ENCODE measurements around the gene GTPBP3.

Gene GTPBP3

DNA sequence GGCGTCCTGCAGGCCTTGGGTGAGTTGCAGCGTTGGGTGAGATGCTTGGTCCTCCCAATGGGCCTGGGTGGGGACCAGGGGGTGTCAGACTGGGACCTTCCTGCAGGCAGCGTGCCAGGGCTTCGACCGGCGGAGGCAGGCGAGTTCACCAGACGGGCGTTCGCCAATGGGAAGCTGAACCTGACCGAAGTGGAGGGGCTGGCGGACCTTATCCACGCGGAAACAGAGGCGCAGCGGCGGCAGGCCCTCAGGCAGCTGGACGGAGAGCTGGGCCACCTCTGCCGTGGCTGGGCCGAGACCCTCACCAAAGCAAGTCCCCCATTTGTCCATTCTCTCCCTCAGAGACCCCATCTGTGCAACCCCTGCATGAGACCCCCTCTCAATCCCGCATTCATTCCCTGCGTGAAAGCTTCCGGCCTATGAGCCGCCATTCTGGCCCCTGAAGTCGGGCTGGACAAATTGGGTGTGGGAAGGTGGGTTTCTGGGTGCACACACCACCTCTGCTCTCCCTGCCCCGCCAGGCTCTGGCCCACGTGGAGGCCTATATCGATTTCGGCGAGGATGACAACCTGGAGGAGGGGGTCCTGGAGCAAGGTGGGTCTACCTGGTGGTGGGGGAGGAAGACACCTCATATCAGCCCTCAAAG is 1.2 kb downstream of the GTPBP3 start:
- peaks cover 0 to 8% of the 10 kb centered on the region in 2 donors for H3K36me3 ChIP-seq (ENCODE audit: control insufficient read depth in 1 of 2, insufficient read depth in 2 of 2, low read length in 2 of 2)
- peak overlapping the region; percentile 97 to 100 for H3K4me3 ChIP-seq (ENCODE audit: low read depth in 1 of 2, low read length in 2 of 2)

DNA sequence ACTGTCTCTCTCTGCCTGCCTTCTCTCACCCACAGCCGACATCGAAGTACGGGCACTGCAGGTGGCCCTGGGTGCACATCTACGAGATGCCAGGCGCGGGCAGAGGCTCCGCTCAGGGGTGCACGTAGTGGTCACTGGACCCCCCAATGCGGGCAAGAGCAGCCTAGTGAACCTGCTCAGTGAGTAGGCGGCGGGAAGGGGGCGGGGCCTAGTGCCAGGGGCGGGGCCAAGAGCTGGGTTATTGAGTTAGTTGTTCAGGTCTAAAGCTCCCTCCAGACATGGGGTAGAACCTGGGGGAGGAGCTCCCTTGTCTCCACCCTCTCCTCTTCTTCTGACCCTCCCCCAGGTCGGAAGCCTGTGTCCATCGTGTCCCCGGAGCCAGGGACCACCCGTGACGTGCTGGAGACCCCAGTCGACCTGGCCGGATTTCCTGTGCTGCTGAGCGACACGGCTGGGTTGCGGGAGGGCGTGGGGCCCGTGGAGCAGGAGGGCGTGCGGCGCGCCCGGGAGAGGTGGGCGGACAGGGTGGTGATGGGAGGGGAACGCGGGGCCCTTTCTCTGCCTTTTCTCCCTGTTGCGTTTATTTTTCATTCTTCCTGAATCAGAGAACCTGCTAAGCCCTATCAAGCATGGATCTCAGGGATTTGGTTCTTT is 1.9 kb downstream of the GTPBP3 start:
- Histone ChIP-seq H3K4me3 (ENCODE audit: low read depth in 1 of 2, low read length in 2 of 2) (no peak overlapping the region), H3K27me3 (ENCODE audit: low read depth, low read length) (no peaks in the 10 kb centered on the region), H3K27ac (ENCODE audit: low read length) (no peak overlapping the region), H3K36me3 (ENCODE audit: control insufficient read depth in 1 of 2, insufficient read depth in 2 of 2, low read length in 2 of 2) (peaks cover 0 to 8% of the 10 kb centered on the region in 2 donors), H3K4me1 (ENCODE audit: control insufficient read depth in 1 of 2, insufficient read depth in 2 of 2, low read length in 2 of 2) (peaks cover 4 to 21% of the 10 kb centered on the region in 2 donors), H3K9me3 (ENCODE audit: control insufficient read depth in 1 of 2, low read length in 2 of 2) (no peaks in the 10 kb centered on the region)

More for the DNA sequence above, 1.2 kb downstream of the GTPBP3 start:
- H3K9me3 ChIP-seq (ENCODE audit: control insufficient read depth in 1 of 2, low read length in 2 of 2) = no peaks in the 10 kb centered on the region
- peaks cover 4 to 27% of the 10 kb centered on the region in 2 donors for H3K4me1 ChIP-seq (ENCODE audit: control insufficient read depth in 1 of 2, insufficient read depth in 2 of 2, low read length in 2 of 2)
- no peak overlapping the region for H3K27ac ChIP-seq (ENCODE audit: low read length)
- no peaks in the 10 kb centered on the region for H3K27me3 ChIP-seq (ENCODE audit: low read depth, low read length)

- Histone ChIP-seq H3K36me3 (ENCODE audit: control insufficient read depth in 1 of 2, insufficient read depth in 2 of 2, low read length in 2 of 2) (peaks cover 0 to 8% of the 10 kb centered on the region in 2 donors), H3K27me3 (ENCODE audit: low read depth, low read length) (no peaks in the 10 kb centered on the region), H3K4me1 (ENCODE audit: control insufficient read depth in 1 of 2, insufficient read depth in 2 of 2, low read length in 2 of 2) (peaks cover 0 to 14% of the 10 kb centered on the region in 2 donors), H3K27ac (ENCODE audit: low read length) (no peak overlapping the region), H3K4me3 (ENCODE audit: low read depth in 1 of 2, low read length in 2 of 2) (no peak overlapping the region), H3K9me3 (ENCODE audit: control insufficient read depth in 1 of 2, low read length in 2 of 2) (no peaks in the 10 kb centered on the region)
These were observed 3.0 kb downstream of the GTPBP3 start for GRCh38 chr19:17340302-17340870.

DNA sequence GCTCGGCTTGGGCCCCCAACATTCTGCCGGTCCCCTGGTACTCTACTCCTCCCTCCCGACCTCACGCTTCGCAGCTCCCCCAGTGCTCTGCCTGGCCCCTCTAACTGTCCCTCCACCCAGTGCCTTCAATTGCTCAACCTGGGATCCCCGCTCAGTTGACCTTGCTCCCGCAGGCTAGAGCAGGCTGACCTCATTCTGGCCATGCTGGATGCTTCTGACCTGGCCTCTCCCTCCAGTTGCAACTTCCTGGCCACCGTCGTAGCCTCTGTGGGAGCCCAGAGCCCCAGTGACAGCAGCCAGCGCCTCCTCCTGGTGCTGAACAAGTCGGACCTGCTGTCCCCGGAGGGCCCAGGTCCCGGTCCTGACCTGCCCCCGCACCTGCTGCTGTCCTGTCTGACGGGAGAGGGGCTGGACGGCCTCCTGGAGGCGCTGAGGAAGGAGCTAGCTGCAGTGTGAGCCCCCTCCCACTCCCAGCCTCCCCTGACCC is 3.6 kb downstream of the GTPBP3 start:
- Histone ChIP-seq H3K27ac (ENCODE audit: low read length) (no peak overlapping the region), H3K36me3 (ENCODE audit: control insufficient read depth in 1 of 2, insufficient read depth in 2 of 2, low read length in 2 of 2) (peaks cover 0 to 8% of the 10 kb centered on the region in 2 donors), H3K4me3 (ENCODE audit: low read depth in 1 of 2, low read length in 2 of 2) (no peak overlapping the region), H3K4me1 (ENCODE audit: control insufficient read depth in 1 of 2, insufficient read depth in 2 of 2, low read length in 2 of 2) (peaks cover 0 to 12% of the 10 kb centered on the region in 2 donors), H3K27me3 (ENCODE audit: low read depth, low read length) (no peaks in the 10 kb centered on the region), H3K9me3 (ENCODE audit: control insufficient read depth in 1 of 2, low read length in 2 of 2) (no peaks in the 10 kb centered on the region)

DNA sequence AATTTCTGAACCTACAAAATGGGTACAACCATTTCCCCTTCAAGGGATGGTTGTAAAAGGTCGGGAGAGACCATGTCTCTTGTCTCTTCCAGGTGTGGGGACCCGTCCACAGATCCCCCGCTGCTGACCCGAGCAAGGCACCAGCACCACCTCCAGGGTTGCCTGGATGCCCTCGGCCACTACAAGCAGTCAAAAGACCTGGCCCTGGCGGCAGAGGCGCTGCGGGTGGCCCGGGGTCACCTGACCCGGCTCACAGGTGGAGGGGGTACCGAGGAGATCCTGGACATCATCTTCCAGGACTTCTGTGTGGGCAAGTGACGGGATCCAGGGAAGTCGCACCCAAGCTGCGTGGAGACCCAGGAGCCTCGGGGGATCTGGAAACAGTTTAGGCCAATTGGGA is 4.0 kb downstream of the GTPBP3 start:
- Histone ChIP-seq H3K4me1 (ENCODE audit: control insufficient read depth in 1 of 2, insufficient read depth in 2 of 2, low read length in 2 of 2) (peaks cover 0 to 12% of the 10 kb centered on the region in 2 donors), H3K9me3 (ENCODE audit: control insufficient read depth in 1 of 2, low read length in 2 of 2) (no peaks in the 10 kb centered on the region), H3K27me3 (ENCODE audit: low read depth, low read length) (no peaks in the 10 kb centered on the region), H3K36me3 (ENCODE audit: control insufficient read depth in 1 of 2, insufficient read depth in 2 of 2, low read length in 2 of 2) (peaks cover 0 to 8% of the 10 kb centered on the region in 2 donors), H3K4me3 (ENCODE audit: low read depth in 1 of 2, low read length in 2 of 2) (no peak overlapping the region), H3K27ac (ENCODE audit: low read length) (no peak overlapping the region)

DNA sequence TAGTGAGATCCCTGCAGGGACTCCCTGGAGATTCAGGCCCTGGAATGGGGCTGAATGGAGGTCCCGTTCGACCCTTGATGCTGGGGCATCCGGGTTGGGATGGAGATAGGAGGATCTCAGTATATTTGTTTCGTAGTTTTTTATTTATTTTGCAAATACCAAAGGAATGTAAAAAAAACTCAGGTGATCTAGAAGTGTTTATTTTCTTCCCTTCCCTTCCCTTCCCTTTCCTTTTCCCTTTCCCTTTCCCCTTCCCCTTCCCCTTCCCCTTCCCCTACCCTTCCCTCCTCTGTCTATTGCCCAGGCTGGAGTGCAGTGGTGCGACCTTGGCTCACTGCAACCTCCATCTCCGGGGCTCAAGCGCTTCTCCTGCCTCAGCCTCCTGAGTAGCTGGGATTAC is 4.5 kb downstream of the GTPBP3 start:
- H3K27me3 ChIP-seq (ENCODE audit: low read depth, low read length) = no peaks in the 10 kb centered on the region
- H3K9me3 ChIP-seq (ENCODE audit: control insufficient read depth in 1 of 2, low read length in 2 of 2) = no peaks in the 10 kb centered on the region
- H3K4me3 ChIP-seq (ENCODE audit: low read depth in 1 of 2, low read length in 2 of 2) = no peak overlapping the region
- peaks cover 0 to 8% of the 10 kb centered on the region in 2 donors for H3K36me3 ChIP-seq (ENCODE audit: control insufficient read depth in 1 of 2, insufficient read depth in 2 of 2, low read length in 2 of 2)
- H3K27ac ChIP-seq (ENCODE audit: low read length) = no peak overlapping the region
- peaks cover under 1 to 12% of the 10 kb centered on the region in 2 donors for H3K4me1 ChIP-seq (ENCODE audit: control insufficient read depth in 1 of 2, insufficient read depth in 2 of 2, low read length in 2 of 2)

DNA sequence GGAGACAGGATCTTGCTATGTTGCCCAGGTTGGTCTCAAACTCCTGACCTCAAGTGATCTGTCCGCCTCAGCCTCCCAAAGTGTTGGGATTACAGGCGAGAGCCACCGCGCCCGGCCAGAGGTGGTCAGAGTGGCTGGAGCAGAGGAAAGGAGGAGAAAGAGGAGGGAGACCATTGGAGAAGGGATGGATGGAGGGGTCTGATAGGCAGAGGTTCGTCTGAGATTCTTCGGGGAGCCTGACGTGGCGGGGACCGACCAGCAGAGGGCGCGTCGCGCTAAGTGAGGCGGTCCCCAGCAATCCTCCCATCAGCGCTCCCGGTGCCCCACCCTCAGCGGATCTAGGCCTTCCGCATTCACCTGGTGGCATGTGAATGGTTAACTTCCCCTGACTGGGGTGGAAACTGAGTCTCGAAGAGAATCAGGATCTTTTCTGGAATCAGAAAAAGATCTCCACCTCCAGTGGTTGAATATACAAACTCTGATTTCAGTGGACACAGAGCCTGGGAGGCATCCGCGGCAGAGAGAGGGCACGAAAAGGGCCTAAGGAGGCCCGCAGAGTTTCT is 8.8 kb downstream of the GTPBP3 start:
- no peaks in the 10 kb centered on the region for H3K9me3 ChIP-seq (ENCODE audit: control insufficient read depth in 1 of 2, low read length in 2 of 2)
- H3K36me3 ChIP-seq (ENCODE audit: control insufficient read depth in 1 of 2, insufficient read depth in 2 of 2, low read length in 2 of 2) = peaks cover 0 to 8% of the 10 kb centered on the region in 2 donors
- no peak overlapping the region for H3K4me3 ChIP-seq (ENCODE audit: low read depth in 1 of 2, low read length in 2 of 2)
- H3K27ac ChIP-seq (ENCODE audit: low read length) = no peak overlapping the region
- no peaks in the 10 kb centered on the region for H3K27me3 ChIP-seq (ENCODE audit: low read depth, low read length)
- peaks cover 3 to 15% of the 10 kb centered on the region in 2 donors for H3K4me1 ChIP-seq (ENCODE audit: control insufficient read depth in 1 of 2, insufficient read depth in 2 of 2, low read length in 2 of 2)

DNA sequence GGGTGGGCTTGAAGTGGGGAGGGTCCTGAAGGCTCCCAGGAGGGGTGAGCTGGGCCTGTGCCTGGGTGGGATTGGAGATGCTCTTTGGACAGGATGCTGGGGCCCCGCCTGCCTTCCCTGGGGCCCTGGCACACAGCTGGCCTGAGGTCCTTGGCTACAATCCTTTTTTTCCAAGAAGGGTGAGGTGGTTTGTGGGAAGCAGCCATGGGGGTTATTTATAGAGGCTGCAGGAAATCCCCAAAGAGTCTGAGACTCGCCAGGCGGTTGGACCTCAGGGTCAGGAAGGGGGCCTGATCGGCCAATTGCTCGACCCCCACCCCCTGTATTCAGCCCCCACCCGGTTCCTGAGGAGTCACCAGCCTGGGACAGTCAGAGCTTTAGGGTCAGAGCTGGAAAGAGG is 10.0 kb downstream of the GTPBP3 start:
- Histone ChIP-seq H3K9me3 (ENCODE audit: control insufficient read depth in 1 of 2, low read length in 2 of 2) (no peaks in the 10 kb centered on the region), H3K4me3 (ENCODE audit: low read depth in 1 of 2, low read length in 2 of 2) (no peak overlapping the region), H3K27me3 (ENCODE audit: low read depth, low read length) (no peaks in the 10 kb centered on the region), H3K36me3 (ENCODE audit: control insufficient read depth in 1 of 2, insufficient read depth in 2 of 2, low read length in 2 of 2) (no peaks in the 10 kb centered on the region), H3K27ac (ENCODE audit: low read length) (peak overlapping the region; percentile 21), H3K4me1 (ENCODE audit: control insufficient read depth in 1 of 2, insufficient read depth in 2 of 2, low read length in 2 of 2) (peaks cover 3 to 15% of the 10 kb centered on the region in 2 donors)

- Histone ChIP-seq H3K36me3 (ENCODE audit: control insufficient read depth in 1 of 2, insufficient read depth in 2 of 2, low read length in 2 of 2) (no peaks in the 10 kb centered on the region), H3K27me3 (ENCODE audit: low read depth, low read length) (no peaks in the 10 kb centered on the region), H3K27ac (ENCODE audit: low read length) (peak overlapping the region; percentile 21), H3K4me3 (ENCODE audit: low read depth in 1 of 2, low read length in 2 of 2) (no peak overlapping the region), H3K9me3 (ENCODE audit: control insufficient read depth in 1 of 2, low read length in 2 of 2) (no peaks in the 10 kb centered on the region), H3K4me1 (ENCODE audit: control insufficient read depth in 1 of 2, insufficient read depth in 2 of 2, low read length in 2 of 2) (peaks cover 3 to 15% of the 10 kb centered on the region in 2 donors)
These were observed 10.5 kb downstream of the GTPBP3 start for GRCh38 chr19:17347877-17348276.

DNA sequence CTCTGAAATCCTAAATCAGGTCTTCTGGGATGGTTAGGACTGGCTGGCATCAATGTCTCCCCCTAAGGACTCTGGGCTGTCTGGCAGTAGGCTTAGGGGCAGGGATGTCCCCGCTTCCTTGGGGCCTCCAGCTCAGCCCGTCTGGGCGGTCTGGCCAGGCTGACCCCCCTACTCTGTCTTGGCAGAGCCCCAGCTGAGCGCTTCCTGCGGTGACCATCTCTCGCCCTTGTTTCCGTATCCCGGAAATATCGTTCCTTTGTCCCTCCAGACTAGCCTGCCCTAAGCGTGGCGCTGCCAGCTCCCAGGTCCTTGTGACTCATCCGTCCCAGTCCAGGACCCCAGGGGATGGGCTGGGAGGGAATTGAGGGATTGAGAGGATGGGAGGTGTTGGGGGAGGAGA is 11.3 kb downstream of the GTPBP3 start:
- Histone ChIP-seq H3K4me1 (ENCODE audit: control insufficient read depth in 1 of 2, insufficient read depth in 2 of 2, low read length in 2 of 2) (peaks cover 3 to 18% of the 10 kb centered on the region in 2 donors), H3K27ac (ENCODE audit: low read length) (no peak overlapping the region), H3K4me3 (ENCODE audit: low read depth in 1 of 2, low read length in 2 of 2) (no peak overlapping the region), H3K9me3 (ENCODE audit: control insufficient read depth in 1 of 2, low read length in 2 of 2) (no peaks in the 10 kb centered on the region), H3K36me3 (ENCODE audit: control insufficient read depth in 1 of 2, insufficient read depth in 2 of 2, low read length in 2 of 2) (no peaks in the 10 kb centered on the region), H3K27me3 (ENCODE audit: low read depth, low read length) (no peaks in the 10 kb centered on the region)

DNA sequence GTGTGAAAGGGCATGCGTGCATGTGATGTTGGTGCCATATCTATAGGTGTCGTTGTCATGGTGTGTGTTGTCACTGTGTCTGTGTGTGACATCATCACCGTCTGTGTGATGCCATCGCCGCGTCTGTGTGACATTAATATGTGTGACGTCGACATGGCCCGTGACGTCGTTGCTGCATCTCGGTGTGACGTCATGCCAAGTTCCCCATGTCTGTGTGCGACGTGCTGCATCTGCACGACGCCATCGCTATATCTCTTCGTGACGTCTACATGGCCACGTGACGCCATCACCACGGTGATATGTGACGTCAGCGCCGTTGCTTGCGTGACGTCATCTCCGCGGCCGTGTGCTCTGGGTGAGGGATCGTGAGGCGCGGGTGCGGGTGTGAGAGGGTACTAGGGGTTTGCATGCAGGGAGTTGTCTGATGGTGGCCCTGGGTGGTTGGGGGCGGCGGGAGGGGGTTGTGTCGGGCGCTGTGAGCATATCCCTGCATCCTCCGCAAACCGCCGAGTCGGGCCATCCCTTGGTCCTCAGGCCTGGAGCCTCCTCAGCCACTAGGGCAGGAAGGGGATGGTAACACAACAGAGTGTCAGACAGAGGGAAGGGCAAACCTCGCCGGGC is 14.6 kb downstream of the GTPBP3 start:
- Histone ChIP-seq H3K4me3 (ENCODE audit: low read depth in 1 of 2, low read length in 2 of 2) (no peak overlapping the region), H3K27me3 (ENCODE audit: low read depth, low read length) (no peaks in the 10 kb centered on the region), H3K9me3 (ENCODE audit: control insufficient read depth in 1 of 2, low read length in 2 of 2) (no peaks in the 10 kb centered on the region), H3K27ac (ENCODE audit: low read length) (no peak overlapping the region), H3K4me1 (ENCODE audit: control insufficient read depth in 1 of 2, insufficient read depth in 2 of 2, low read length in 2 of 2) (peaks cover 1 to 18% of the 10 kb centered on the region in 2 donors), H3K36me3 (ENCODE audit: control insufficient read depth in 1 of 2, insufficient read depth in 2 of 2, low read length in 2 of 2) (no peaks in the 10 kb centered on the region)
